Activated T-cell treated with anti-CD3 and anti-CD28 coated beads, Interleukin-2, amount 50 U/mL, for 72 hours (primary cell): Measurements from ENCODE around the gene ANKRD44. TPM values are rescaled to one million over a fixed set of nuclear protein-coding genes. Genes with fewer than 3 reads are reported as not detected.
"Not testable (repeated sequence)": the region's sequence is repeated elsewhere in the genome, so short reads cannot be mapped to it uniquely, and the experiment has no call there.

Experiments used
- ATAC-seq, 2 donors: fragments of 150-1000 bp; cut with Tn5 transposase; replicated peaks in 1 of 2; 2 replicates each; pipeline ENCODE4 v1.10.0; 2021; ENCODE audit warnings: moderate library complexity in 2 of 2, mild to moderate bottlenecking in 1 of 2
- DNase-seq, 2 donors: peaks; one replicate each; pipeline ENCODE4 v3.0.0; 2021 to 2022; ENCODE audit warnings: mixed read lengths in 1 of 2
- H3K27ac Mint-ChIP-seq: one replicate; pipeline ENCODE4 v1.8.0; 2022; ENCODE audit warnings: mild to moderate bottlenecking, moderate library complexity, mixed read lengths
- H3K27me3 Mint-ChIP-seq: one replicate; pipeline ENCODE4 v1.8.0; 2022; ENCODE audit warnings: low read depth, mixed read lengths
- H3K36me3 Mint-ChIP-seq, 2 donors: one replicate each; pipeline ENCODE4 v1.8.0; 2022; ENCODE audit warnings: mixed read lengths in 2 of 2, mild to moderate bottlenecking in 1 of 2; ENCODE audit not compliant: insufficient read depth in 2 of 2
- H3K4me1 Mint-ChIP-seq: one replicate; pipeline ENCODE4 v1.8.0; 2022; ENCODE audit warnings: low read depth, mixed read lengths
- H3K4me3 Mint-ChIP-seq, 2 donors: one replicate each; pipeline ENCODE4 v1.8.0; 2022; ENCODE audit warnings: mild to moderate bottlenecking in 2 of 2, mixed read lengths in 2 of 2, moderate library complexity in 2 of 2
- H3K9me3 Mint-ChIP-seq, 2 donors: one replicate each; pipeline ENCODE4 v1.8.0; 2022; ENCODE audit warnings: mixed read lengths in 2 of 2
- total RNA-seq, 2 donors: library from RNA; stranded (reverse); gene quantifications; one replicate each; pipeline ENCODE4 v1.2.3, GENCODE V29; 2022

The ANKRD44 gene
- 100 to 1,000 TPM; 114 to 141 TPM for total RNA-seq

- Mint-ChIP-seq H3K9me3 (no peaks in the 10 kb centered on the region), H3K27ac (peak within 1 kb of the TSS; percentile 100), H3K36me3 (peaks cover 3 to 4% of the 10 kb centered on the region in 2 donors), H3K4me3 (peak within 1 kb of the TSS; percentile 89 to 99), H3K27me3 (no peaks in the 10 kb centered on the region), H3K4me1 (peaks cover 72% of the 10 kb centered on the region)
- ATAC-seq = peak; percentile 76 to 79
- peak; percentile 90 to 91 for DNase-seq
Observed at GRCh38 chr2:197310271-197310985, at the start of gene ANKRD44. Gene ANKRD44, minus strand, starts transcription at chr2:197310780. Its CDS starts 176 bp downstream, at chr2:197310604.

DNA sequence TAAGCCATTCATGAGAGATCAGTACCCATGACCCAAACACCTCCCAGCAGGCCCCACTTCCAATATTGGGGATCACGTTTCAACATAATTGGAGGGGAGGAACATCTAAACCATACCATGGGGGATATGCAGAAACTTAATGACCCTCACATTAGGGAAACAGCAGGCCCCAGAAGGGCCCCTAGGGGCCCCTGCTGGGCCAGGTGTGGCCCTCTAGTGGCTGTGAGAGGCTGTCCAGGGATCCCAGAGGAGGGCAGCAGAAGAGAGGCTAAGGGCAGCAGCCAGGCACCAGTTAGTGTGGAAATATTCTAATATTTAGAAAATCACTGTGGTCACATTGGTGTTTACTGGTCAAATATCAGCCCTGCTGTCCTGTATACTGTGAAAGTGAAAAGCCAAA is 49.3 kb upstream of the ANKRD44 start:
- ATAC-seq (no peak), DNase-seq (no peak)
- Mint-ChIP-seq H3K36me3 (peaks cover 0 to 2% of the 10 kb centered on the region in 2 donors), H3K9me3 (peaks cover 0 to 3% of the 10 kb centered on the region in 2 donors), H3K27me3 (no peaks in the 10 kb centered on the region), H3K27ac (no peak overlapping the region), H3K4me3 (no peak overlapping the region), H3K4me1 (peaks cover 51% of the 10 kb centered on the region)

GRCh38 chr2:197358931-197359330 is 48.4 kb upstream of the ANKRD44 start:
- DNase-seq (no peak), ATAC-seq (peak; percentile 36 to 54)
- H3K9me3 Mint-ChIP-seq = peaks cover 0 to 4% of the 10 kb centered on the region in 2 donors
- H3K4me3 Mint-ChIP-seq = peak overlapping the region in 1 of 2 donors; percentile 42
- H3K27me3 Mint-ChIP-seq = no peaks in the 10 kb centered on the region
- peaks cover 0 to 2% of the 10 kb centered on the region in 2 donors for H3K36me3 Mint-ChIP-seq
- peak overlapping the region; percentile 72 for H3K27ac Mint-ChIP-seq
- H3K4me1 Mint-ChIP-seq = peaks cover 51% of the 10 kb centered on the region

GRCh38 chr2:197357986-197358385 is 47.4 kb upstream of the ANKRD44 start:
- H3K36me3 Mint-ChIP-seq = peaks cover 0 to 2% of the 10 kb centered on the region in 2 donors
- no peak overlapping the region for H3K4me3 Mint-ChIP-seq
- ATAC-seq = no peak
- H3K27ac Mint-ChIP-seq = no peak overlapping the region
- H3K27me3 Mint-ChIP-seq = no peaks in the 10 kb centered on the region
- peaks cover 0 to 4% of the 10 kb centered on the region in 2 donors for H3K9me3 Mint-ChIP-seq
- peaks cover 58% of the 10 kb centered on the region for H3K4me1 Mint-ChIP-seq
- DNase-seq = no peak

- peaks cover 0 to 2% of the 10 kb centered on the region in 2 donors for H3K36me3 Mint-ChIP-seq
- no peak for DNase-seq
- peak overlapping the region; percentile 9 to 42 for H3K4me3 Mint-ChIP-seq
- H3K4me1 Mint-ChIP-seq = peaks cover 59% of the 10 kb centered on the region
- peak overlapping the region; percentile 38 for H3K27ac Mint-ChIP-seq
- no peaks in the 10 kb centered on the region for H3K27me3 Mint-ChIP-seq
- H3K9me3 Mint-ChIP-seq = peaks cover 0 to 4% of the 10 kb centered on the region in 2 donors
- ATAC-seq = peak in 1 of 2 donors; percentile 8
Observed at GRCh38 chr2:197356136-197356535, 45.6 kb upstream of the ANKRD44 start.

DNA sequence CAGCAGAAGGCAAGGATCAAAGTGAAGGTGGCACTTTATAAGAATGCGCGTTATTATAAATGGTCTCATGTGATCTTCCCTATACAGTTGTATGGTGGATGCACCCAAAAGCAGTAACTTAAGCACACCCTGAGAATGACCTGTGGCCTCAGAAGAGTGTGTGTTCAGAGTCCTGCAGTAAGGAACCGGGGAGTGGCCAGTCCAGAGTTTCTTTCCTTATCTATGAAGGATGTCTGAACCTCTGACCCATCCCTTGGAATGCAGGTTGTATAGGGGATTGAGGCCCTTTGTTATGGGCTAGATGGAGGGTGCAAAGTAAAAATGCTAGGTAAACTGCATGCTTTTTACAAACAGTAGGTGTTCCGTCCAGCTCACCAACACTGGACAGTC is 43.6 kb upstream of the ANKRD44 start:
- Mint-ChIP-seq H3K9me3 (peaks cover 0 to 1% of the 10 kb centered on the region in 2 donors), H3K27me3 (no peaks in the 10 kb centered on the region), H3K36me3 (peaks cover 0 to 5% of the 10 kb centered on the region in 2 donors), H3K4me3 (no peak overlapping the region), H3K27ac (no peak overlapping the region), H3K4me1 (peaks cover 49% of the 10 kb centered on the region)
- ATAC-seq (no peak), DNase-seq (no peak)

GRCh38 chr2:197353393-197354168 is 43.0 kb upstream of the ANKRD44 start:
- Mint-ChIP-seq H3K36me3 (peaks cover 0 to 3% of the 10 kb centered on the region in 2 donors), H3K4me3 (no peak overlapping the region), H3K4me1 (peaks cover 43% of the 10 kb centered on the region), H3K9me3 (peaks cover 0 to 1% of the 10 kb centered on the region in 2 donors), H3K27ac (no peak overlapping the region), H3K27me3 (no peaks in the 10 kb centered on the region)
- DNase-seq (no peak), ATAC-seq (peak; percentile 45 to 73)

GRCh38 chr2:197349699-197350098 is 39.1 kb upstream of the ANKRD44 start:
- DNase-seq = no peak
- Mint-ChIP-seq H3K4me3 (no peak overlapping the region), H3K4me1 (peaks cover 28% of the 10 kb centered on the region), H3K36me3 (peaks cover 0 to 3% of the 10 kb centered on the region in 2 donors), H3K27me3 (no peaks in the 10 kb centered on the region), H3K27ac (no peak overlapping the region), H3K9me3 (peaks cover 0 to 1% of the 10 kb centered on the region in 2 donors)
- no peak for ATAC-seq

GRCh38 chr2:197348721-197349360 is 38.3 kb upstream of the ANKRD44 start:
- DNase-seq (no peak), ATAC-seq (no peak)
- H3K27ac Mint-ChIP-seq = no peak overlapping the region
- no peak overlapping the region for H3K4me3 Mint-ChIP-seq
- H3K9me3 Mint-ChIP-seq = no peaks in the 10 kb centered on the region
- peaks cover 28% of the 10 kb centered on the region for H3K4me1 Mint-ChIP-seq
- H3K27me3 Mint-ChIP-seq = no peaks in the 10 kb centered on the region
- H3K36me3 Mint-ChIP-seq = peaks cover 0 to 3% of the 10 kb centered on the region in 2 donors

GRCh38 chr2:197345846-197346370 is 35.3 kb upstream of the ANKRD44 start:
- Mint-ChIP-seq H3K27ac (no peak overlapping the region), H3K4me1 (peaks cover 18% of the 10 kb centered on the region), H3K9me3 (no peaks in the 10 kb centered on the region), H3K36me3 (peaks cover 0 to 3% of the 10 kb centered on the region in 2 donors), H3K4me3 (no peak overlapping the region), H3K27me3 (no peaks in the 10 kb centered on the region)
- ATAC-seq (no peak), DNase-seq (no peak)

- not testable (repeated sequence) for H3K36me3 Mint-ChIP-seq, H3K27me3 Mint-ChIP-seq, H3K4me3 Mint-ChIP-seq, ATAC-seq, H3K9me3 Mint-ChIP-seq, DNase-seq, H3K27ac Mint-ChIP-seq
- peaks cover 24% of the 10 kb centered on the region for H3K4me1 Mint-ChIP-seq
Observed at GRCh38 chr2:197343968-197344367, 33.4 kb upstream of the ANKRD44 start.

GRCh38 chr2:197340591-197340990 is 30.0 kb upstream of the ANKRD44 start:
- Mint-ChIP-seq H3K4me1 (peaks cover 25% of the 10 kb centered on the region), H3K4me3 (no peak overlapping the region), H3K36me3 (no peaks in the 10 kb centered on the region), H3K27ac (no peak overlapping the region), H3K27me3 (no peaks in the 10 kb centered on the region), H3K9me3 (no peaks in the 10 kb centered on the region)
- ATAC-seq (no peak), DNase-seq (no peak)
